Measurements from ENCODE around the gene CHST11.

The CHST11 gene

DNA sequence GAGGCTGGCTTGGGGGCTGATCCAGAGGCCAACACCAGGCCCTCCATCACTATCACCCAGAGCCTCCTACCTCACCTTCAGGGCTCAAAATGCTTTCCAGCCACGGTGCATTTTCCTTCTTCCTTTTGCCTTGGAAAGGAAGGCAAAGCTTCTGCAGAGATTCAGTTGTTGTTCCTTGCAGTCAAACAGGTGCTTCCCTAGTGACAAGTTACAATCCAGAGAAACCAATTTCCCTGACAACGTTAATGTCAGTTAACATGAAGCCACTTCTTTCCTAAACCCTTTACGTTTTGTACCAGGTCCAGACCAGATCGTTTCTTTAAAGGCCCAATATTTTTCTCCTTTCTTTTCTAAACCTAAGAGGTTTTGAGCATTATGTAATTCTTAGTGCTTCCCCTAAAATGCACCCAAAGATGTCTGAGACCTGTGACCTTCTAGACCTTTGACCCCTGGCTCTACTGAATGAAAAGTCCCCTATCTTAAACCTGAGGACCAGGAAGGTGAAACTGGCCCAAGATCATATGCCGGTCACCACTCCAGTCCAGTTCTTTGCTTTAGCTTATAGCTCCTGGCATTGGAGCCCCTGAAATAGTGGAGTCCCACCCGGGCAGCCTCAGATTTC is 289.8 kb downstream of the CHST11 start:
- no peak for DNase-seq

DNA sequence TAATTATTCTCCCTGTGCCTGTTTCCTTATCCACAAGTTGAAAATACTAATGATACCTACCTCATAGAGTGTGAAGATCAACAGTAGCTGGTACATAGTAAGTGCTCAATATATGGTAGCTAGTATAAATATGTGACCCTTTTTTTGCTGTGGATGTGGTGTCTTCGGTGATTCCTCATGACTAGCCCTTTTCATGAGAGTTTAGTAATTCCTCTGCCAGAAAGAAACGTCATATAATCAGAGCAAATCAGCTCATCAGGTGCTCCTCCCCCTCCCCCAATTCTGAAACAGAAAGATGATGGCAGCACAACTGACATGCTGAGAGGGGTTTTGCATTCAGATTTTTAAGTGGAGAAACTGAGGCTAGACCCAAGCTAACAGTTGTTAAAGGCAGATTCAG is 290.6 kb downstream of the CHST11 start:
- no peak for DNase-seq

DNA sequence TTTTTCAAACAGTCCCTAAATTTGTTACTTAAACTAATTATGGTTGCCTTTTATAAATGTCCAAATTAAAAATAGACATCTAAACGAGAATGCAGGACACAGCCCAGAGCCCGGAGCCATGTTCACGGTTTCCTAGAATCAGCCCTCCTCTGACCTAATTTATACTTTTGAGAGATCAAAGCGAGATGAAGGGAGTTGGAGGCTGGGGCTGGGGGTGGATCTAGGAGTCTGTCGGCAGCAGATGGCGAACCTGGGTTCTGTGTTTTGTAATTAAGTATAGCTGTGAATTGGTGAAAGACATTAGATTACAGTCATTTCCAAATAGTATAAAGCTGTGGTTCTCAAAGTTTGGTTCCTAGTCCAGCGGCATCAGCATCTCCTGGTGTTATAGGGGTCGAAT is 291.2 kb downstream of the CHST11 start:
- DNase-seq = peak; percentile 9

DNA sequence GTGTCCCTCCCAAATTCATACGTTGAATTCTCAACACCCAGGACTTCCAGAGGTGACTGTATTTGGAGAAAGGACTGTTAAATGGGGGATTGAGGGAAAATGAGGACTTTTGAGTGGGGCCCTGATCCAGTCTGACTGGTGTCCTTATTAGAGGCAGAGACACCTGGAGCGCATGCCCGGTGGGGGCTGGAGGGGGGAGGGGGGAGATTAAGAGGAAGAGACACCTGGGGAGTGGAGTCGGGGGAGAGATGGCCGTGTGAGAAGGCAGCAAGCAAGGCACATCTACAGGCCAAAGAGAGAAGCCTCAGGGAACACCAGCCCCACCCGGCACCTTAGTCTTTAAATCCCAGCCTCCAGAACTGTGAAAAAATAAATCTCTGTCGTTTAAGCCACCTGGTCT is 291.6 kb downstream of the CHST11 start:
- DNase-seq = no peak

- DNase-seq = no peak
These were observed 292.0 kb downstream of the CHST11 start for GRCh38 chr12:104748790-104749189.

DNA sequence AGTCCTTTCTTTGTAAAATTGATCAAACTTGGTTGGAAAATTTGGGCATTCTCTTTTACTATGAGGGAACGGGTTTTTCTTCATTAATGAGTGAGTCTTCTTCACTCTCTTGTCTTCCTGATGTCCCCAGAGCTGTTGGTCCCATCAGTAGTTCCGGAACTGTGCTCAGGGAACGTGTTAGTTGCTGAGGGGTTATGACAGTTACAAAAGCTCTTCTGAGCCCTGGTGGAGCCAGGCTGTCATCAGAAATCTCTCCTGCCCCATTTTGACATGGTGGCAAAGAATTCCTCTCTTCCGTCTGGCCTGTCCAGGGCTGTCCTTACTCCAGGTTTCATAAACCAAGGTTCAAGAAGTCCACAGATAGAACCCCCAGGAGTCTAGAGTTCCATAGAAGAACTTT is 292.8 kb downstream of the CHST11 start:
- no peak for DNase-seq

DNA sequence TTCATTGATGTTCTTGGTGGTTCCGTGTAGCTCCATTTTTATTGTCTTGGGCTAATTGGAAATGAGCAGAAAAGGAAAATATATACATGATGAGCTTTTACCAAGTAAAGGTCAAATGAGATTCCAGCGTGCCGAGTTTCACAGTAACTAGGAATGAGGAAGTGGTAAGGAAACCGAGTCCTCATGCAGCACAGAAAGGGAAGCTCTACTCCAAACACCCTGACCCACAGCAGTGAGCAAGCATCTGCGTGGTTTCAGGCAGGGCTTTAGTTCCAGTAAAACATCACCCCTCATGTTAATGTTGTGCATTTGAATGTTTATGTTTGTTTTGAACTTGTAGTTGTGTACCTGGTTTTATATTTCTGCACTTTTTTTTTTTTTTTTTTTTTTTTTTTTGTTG is 293.3 kb downstream of the CHST11 start:
- DNase-seq = no peak

GRCh38 chr12:104751120-104751519 is 294.4 kb downstream of the CHST11 start:
- no peak for DNase-seq

DNA sequence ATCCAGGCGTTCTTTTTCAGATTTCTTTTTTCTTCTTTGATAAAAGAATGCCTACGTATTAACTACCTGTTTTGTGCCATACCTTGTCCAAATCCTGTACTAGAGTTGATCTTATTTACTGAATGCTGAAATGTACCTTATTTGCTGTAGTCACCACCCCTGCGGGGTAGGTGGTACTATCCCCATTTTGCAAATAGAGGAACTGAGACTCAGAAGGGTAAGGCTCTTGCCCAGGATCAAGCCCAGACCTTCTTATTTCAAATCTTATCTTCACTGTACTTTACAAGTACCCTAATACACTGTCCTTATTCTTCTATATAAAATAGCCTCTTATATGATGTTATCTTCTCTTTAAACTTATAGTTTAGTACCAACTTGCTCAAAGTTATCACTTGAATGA is 294.8 kb downstream of the CHST11 start:
- DNase-seq = no peak

DNA sequence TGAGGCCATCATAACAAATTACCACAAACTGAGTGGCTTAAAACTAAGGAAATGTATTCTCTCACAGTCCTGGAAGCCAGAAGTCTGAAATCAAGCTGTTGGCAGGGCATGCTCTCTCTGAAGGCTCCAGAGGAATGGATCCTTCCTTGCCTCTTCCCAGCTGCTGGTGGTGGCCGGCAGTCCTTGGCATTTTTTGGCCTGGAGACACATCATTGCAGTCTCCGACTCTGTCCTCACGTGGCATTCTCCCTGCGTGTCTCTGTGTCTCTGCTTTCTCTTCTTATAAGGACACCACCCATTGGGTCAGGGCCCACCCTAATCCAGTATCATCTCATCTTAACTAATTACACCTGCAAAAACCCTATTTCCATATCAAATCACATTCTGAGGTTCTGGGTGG is 295.3 kb downstream of the CHST11 start:
- no peak for DNase-seq

DNA sequence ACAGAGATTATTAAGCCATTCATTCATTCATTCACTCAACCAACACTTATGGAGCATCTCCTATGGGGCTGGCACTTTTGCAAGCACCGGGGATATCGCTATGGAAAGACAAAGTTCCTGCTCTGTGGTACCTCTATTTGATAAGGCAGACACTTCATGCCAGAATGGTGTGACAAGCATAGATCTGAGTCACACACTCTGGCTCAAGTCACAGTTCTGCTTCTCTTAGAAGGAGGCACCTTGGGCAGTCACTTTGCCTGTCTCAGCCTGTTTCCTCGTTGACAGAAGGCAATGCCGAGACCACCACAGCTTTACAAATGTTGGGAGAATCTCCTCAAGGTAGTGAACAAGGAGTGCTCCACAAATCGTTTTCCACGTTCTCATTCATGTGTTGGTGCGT is 296.1 kb downstream of the CHST11 start:
- DNase-seq = no peak

DNA sequence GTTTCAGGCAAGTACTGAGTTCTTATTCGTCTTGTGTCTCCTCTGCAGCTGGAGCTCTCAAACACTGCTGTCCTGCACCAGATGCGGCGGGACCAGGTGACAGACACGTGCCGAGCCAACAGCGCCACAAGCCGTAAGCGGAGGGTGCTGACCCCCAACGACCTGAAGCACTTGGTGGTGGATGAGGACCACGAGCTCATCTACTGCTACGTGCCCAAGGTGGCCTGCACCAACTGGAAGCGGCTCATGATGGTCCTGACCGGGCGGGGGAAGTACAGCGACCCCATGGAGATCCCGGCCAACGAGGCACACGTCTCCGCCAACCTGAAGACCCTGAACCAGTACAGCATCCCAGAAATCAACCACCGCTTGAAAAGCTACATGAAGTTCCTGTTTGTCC is 300.2 kb downstream of the CHST11 start:
- no peak for DNase-seq

- no peak for DNase-seq
These were observed 302.0 kb downstream of the CHST11 start for GRCh38 chr12:104758771-104759170.

DNA sequence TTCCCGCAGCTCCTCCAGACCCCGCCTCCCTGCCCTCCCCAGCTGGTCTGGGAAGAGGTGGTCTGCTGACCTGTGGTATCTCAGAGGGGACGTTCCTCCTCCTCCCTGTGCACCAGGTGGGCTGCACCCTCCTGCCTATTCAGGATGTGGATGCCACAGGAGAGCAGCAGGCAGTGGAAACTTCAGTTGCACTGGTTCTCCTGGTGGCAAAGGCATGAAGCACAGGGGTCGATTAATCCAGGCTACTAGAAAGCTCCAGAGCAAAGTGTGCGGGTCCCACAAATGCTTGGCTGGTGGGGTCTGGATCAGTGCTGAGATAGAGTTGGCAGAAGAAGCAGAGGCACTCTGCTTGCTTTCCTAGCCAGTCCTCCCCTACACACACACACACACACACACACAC is 304.3 kb downstream of the CHST11 start:
- DNase-seq = no peak

- DNase-seq = no peak
These were observed 304.9 kb downstream of the CHST11 start for GRCh38 chr12:104761611-104762010.

DNA sequence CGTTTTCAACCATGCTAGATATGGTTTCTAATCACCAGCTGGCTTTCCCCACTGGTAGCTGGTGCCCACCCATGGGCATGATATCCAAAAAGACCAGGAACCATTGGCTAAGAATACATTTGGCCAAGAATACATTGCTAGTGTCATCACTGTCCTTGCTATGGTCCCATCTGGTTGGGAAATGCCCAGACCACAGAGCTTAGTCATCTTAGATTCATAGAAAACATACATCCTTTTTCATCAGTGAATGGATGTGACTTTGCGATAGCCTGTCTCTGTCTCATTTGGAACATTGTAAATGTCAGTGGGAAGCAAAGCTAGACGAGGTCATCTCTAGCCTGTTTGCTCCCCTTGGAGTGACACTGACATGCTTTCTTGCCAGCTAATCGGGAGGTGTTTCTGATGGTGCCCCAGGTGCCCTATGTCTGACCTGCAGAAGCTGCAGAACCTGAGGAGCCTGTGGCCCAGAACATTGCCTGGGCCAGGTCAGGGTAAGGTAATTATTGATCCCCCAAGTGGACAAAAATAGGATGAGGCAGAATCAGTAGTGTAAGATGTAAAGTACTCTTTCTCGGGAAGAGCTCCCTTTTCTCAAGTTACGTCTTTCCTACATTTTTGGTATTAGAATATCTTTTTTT is 306.5 kb downstream of the CHST11 start:
- DNase-seq = no peak

DNA sequence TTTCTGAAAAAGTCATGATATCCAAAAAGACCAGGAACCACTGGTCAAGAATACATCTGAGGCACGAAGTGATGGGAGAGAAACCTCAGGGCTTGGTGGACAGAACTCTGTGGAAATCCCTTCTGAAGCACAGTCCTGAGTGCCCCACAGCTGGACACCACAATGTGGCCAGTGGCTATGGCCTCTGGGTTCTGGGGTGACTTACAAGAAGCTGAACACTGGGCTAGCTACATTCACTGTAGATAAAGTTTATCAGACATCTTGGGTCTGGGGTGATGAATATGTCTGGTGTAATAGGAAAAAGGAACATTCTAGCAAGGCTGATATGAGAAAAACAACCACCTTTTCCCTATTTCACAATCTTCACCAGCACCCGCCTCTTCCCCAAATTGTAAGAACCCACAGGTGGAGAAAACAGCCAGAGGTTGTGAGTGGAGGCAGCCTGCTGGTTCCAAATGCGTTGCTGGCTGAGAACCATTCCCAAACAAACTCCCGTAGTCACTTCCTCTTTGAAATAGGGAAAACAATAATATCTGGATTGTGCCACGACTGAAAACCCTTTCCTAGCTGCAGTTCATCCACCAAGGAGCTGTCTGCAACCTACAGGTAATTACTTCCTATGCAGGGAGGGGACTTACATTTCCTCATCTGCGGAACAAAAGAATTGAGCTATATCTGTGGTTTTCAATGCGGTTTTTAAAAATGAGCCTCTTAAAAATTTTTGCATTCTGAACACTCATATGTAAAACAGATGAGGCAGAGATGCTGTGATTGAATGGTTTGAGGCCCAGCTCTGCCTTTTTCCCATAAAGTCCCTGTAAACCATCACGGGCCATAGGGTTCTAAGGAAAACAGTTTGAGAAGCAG is 307.7 kb downstream of the CHST11 start:
- DNase-seq = no peak

DNA sequence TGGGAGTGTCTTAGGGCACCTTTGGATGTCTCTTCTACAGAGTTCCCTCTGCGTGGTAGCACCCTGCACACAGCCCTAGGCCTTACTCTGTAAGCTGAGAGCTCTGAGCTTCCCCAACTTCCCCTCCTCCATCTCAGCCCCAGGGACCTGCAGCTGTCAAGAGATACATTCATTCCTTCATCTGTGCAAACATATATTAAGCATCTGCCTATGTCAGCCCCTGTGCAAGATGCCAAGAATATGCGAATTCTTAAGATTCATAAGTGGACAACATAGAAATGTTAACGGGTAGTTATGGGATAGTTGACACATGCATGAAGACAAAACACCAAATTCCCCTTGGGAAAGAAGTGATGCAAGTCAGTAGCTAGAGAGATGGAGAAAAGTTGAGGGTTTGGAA is 310.5 kb downstream of the CHST11 start:
- DNase-seq = no peak

- DNase-seq = no peak
These were observed 311.3 kb downstream of the CHST11 start for GRCh38 chr12:104768033-104768432.

GRCh38 chr12:104769144-104769561 is 312.4 kb downstream of the CHST11 start:
- DNase-seq = no peak

GRCh38 chr12:104772336-104772735 is 315.6 kb downstream of the CHST11 start:
- DNase-seq = no peak

DNA sequence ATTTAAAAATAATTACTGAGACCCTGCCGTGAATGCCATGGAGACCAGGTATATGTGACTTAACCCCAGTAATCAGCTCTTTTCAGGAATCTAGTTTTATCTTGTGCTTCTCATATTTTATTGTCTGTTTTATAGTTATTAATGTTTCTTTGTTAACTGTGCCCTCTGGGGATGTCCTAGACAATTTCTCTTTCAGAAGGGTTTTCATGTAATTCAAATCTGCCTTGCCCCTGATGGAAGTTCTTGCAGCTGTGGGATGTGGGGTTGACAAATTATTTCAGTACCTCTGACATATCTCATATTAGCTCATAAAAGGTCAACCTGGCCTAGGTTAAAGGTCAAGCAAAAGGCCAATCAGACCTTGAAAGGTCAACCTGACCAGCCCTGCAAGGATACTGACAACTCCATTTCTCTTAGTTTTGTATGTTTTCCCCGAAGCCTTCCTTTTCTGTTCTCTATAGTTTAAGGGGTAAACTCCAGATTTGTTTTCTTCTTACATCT is 319.0 kb downstream of the CHST11 start:
- DNase-seq = no peak

- DNase-seq = no peak
These were observed 322.4 kb downstream of the CHST11 start for GRCh38 chr12:104779134-104779533.

GRCh38 chr12:104782296-104782695 is 325.5 kb downstream of the CHST11 start:
- DNase-seq = no peak
